Measurements from ENCODE around the gene DNAJC5.
"Not testable (repeated sequence)": the region's sequence is repeated elsewhere in the genome, so short reads cannot be mapped to it uniquely, and the experiment has no call there.

Gene DNAJC5

GRCh38 chr20:63861981-63862901 lies 32.7 kb upstream of the DNAJC5 start:
- DNase-seq = no peak

- DNase-seq = no peak
Measured at GRCh38 chr20:63863021-63863797, 31.7 kb upstream of the DNAJC5 start.

GRCh38 chr20:63863798-63864544 lies 31.0 kb upstream of the DNAJC5 start:
- peak; percentile 79 to 82 for DNase-seq

GRCh38 chr20:63864545-63864977 lies 30.4 kb upstream of the DNAJC5 start:
- DNase-seq = no peak

GRCh38 chr20:63864978-63865640 lies 29.8 kb upstream of the DNAJC5 start, which contains the start of gene TPD52L2:
TPD52L2 (plus strand) TSS chr20:63865270; CDS start chr20:63865366, 96 bp downstream.
- peak; percentile 98 to 99 for DNase-seq

DNA sequence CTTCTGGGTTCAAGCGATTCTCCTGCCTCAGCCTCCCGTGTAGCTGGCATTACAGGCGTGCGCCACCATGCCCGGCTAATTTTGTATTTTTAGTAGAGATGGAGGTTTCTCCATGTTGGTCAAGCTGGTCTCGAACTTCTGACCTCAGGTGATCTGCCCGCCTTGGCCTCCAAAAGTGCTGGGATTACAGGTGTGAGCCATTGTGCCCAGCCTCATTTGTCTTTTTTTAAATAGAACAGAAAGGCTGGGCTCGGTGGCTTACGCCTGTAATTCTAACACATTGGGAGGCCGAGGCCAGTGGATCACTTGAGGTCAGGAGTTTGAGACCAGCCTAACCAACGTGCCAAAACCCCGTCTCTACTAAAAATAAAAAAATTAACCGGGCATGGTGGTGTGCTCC lies 27.9 kb upstream of the DNAJC5 start:
- DNase-seq = not testable (repeated sequence)

DNA sequence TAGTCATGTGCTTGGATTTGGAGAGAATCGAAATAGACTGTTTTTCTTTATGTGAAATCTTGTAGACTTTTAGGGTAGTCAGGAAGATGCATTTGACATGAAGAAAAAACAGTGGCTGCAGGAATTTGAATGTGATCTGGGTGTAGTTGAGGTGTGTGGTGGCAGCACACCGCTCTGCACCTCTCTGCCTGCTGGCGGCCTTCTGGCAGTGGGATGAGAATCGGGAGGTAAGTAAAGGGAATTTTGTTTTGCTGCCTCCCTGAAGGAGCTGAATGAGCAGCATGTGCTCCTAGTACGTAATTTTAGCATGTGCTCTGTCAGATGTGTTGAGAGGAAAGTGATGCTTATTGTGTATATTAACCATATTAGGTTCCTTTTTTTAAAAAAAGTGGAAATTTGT lies 26.7 kb upstream of the DNAJC5 start:
- no peak for DNase-seq

GRCh38 chr20:63873477-63873971 lies 21.4 kb upstream of the DNAJC5 start:
- peak; percentile 53 to 65 for DNase-seq

DNA sequence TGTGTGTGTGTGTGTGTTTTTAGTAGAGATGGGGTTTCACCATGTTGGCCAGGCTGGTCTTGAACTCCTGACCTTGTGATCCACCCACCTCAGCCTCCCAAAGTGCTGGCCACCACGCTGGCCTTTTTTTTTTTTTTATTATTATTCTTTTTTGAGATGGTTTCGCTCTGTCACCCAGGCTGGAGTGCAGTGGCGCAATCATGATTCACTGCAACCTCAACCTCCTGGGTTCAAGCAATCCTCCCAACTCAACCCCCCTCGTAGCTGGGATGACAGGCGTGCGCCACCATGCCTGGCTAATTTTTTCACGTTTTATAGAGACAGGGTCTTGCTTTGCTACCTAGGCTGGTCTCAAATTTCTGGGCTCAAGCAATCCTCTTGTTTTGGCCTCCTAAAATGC lies 20.7 kb upstream of the DNAJC5 start:
- DNase-seq = not testable (repeated sequence)

DNA sequence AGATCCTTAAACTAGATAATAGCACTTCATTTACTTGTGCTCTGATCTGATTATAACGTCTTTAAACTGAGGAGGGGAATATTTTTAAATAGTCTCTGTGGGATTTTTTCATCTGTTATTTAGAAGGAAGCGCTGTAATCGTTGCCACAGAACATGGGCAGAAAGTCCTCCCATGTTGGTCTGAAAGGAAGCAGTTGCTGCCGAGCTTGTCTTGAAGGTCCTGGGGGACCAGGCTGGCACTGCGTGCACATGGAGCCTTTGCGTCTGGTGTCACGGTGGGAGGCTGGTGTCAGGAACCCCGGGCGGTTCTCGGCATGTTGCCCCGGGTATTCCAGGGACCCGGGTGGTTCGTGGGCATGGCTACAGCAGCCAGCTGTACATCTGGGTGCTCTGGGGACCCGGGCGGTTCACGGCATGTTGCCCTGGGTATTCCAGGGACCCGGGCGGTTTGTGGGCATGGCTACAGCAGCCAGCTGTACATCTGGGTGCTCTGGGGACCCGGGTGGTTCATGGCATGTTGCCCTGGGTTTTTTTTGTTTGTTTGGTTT lies 18.4 kb upstream of the DNAJC5 start:
- DNase-seq = no peak

DNA sequence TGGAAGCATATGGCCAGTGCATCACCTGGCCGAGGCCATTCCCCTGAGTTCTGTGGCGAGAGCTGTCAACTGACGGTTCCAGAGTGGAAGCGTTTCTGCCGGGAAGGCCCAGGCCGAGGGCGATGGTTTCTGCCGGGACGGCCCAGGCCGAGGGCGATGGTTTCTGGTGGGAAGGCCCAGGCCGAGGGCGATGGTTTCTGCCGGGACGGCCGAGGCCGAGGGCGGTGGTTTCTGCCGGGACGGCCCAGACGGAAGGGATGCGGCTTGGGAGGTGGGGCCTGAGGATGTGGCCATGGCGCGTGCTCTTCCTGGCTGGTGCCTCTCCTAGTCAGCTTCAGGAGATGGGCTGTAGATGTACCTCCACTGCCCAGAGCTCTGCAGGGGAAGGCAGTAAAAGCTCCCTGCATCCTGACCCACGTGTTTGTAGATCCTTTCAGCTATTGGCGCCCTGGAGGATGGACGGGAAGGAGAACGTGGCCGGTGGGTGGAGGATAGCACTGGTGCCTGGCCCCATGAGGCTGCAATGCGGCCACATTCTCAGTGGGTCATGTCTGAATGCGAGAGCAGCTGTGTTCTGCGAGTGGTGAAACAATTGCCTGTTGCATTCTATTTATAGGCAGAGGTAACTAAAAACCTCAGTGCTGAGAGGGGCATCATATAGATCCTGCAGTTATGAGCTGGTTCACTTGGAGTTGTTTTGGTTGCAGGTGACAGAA lies 17.0 kb upstream of the DNAJC5 start:
- no peak for DNase-seq

DNA sequence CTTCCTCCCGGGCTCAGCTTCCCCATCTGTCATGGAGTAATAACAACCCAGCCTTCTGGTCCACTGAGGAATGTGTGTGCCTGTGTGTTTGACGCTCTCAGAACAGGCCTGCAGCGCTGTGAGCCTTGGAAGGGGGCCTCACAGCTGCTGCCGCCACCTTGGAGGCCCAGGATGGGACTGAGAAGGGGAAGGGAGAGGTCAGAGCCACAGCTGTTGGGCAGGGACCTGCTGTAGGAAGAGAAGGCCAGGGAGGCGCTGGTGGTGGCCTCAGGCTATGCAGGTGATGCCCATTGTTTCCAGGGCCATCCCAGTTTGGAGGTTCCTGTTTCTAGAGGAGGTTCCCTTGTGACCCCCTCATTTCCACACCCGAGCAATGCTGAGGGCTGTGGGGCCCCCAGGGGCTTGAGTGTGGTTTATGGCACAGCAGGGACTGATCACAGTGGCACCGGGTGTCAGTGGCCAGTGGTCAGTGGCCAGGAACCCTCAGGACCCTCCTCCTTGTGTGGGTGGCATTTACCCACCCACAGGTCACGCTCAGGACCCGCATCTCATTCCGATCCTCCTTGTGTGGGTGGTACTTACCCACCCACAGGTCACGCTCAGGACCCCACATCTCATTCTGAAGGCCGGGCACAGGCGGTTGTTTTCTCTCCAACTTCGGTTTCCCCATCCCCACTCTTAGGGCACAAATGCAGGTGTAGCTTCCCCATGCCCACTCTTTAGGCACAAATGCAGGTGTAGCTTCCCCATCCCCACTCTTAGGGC lies 15.8 kb upstream of the DNAJC5 start:
- DNase-seq = no peak

DNA sequence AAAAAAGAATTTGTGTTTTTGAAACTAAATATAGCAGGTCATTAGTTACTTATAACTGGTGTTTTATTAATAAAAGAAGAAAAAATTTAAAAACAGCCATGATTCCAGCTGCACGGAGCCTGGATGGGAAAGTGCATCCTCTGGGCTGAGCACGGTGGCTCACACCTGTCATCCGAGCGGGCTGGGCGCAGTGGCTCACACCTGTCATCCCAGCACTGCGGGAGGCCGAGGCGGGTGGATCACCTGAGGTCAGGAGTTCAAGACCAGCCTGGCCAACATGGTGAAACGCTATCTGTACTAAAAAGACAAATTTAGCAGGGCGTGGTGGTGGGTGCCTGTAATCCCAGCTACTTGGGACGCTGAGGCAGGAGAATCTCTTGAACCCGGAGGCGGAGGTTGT lies 14.0 kb upstream of the DNAJC5 start:
- not testable (repeated sequence) for DNase-seq

DNA sequence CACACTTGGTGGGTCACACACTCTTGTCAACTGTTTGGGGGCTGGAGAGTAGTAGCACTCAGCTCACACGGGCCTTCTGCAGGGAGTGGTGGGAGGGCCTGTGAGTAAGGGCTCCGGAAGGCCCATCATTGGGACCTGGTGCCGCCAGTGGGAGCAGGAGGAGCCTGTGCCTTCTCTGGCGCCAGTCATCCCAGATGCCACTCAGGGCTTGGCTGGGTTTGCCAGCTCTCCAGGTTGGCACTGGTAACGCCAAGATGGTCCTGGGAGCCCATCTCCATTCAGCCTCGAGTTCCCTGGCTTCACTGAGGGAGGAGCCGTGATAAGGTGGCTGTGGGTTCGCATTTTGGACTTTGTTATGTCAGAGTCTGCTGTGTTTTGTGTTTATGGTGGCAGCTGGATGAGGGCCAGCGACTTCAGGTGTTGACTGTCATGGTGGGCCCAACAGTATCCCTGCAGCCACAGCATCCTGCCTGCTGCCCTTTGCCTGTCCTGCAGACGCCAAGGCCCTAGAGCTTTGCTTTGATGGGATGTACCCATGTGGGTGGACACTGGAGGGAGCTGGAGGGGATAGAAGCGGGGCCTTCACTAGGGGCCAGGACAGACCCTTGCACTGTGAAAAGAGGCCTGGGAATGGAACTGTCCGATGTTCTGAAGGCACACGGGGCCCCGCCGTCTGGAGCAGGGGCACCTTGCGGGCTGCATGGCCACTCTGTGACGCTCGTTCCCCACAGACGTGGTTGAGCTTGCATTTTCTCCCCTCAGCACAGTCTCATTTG lies 13.3 kb upstream of the DNAJC5 start:
- DNase-seq = no peak

- DNase-seq = no peak
Measured at GRCh38 chr20:63882257-63883200, 12.4 kb upstream of the DNAJC5 start.

GRCh38 chr20:63883201-63883593 lies 11.7 kb upstream of the DNAJC5 start:
- DNase-seq = no peak

GRCh38 chr20:63884506-63885263 lies 10.2 kb upstream of the DNAJC5 start:
- DNase-seq = no peak

Data from activated CD4-positive, alpha-beta T cell treated with anti-CD3 and anti-CD28 coated beads, Interleukin-2, amount 50 U/mL, for 48 hours (primary cell).